ENCODE data around the gene NAA38. TPM values are rescaled to one million over a fixed set of nuclear protein-coding genes. Genes with fewer than 3 reads are reported as not detected.

The NAA38 gene
- total RNA-seq, 1 experiment from 2014 or later: 50.2 TPM

DNA sequence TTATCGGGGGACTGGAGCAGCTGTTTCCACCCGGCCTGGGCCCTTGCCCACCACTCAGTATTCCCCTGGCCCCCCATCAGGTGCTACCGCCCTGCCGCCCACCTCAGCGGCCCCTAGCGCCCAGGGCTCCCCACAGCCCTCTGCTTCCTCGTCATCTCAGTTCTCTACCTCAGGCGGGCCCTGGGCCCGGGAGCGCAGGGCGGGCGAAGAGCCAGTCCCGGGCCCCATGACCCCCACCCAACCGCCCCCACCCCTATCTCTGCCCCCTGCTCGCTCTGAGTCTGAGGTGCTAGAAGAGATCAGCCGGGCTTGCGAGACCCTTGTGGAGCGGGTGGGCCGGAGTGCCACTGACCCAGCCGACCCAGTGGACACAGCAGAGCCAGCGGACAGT lies 8.6 kb downstream of the NAA38 start:
- Histone ChIP-seq H2BK5ac (ENCODE audit: insufficient read length, low read length) (no peak overlapping the region), H2BK12ac (ENCODE audit: insufficient read length, low read depth, low read length) (no peak overlapping the region), H4K91ac (ENCODE audit: insufficient read length, low read depth, low read length) (no peak overlapping the region), H4K5ac (ENCODE audit: insufficient read length, low read depth, low read length) (no peak overlapping the region), H3K79me1 (ENCODE audit: insufficient read depth, low read depth, low read length, poor library complexity, severe bottlenecking) (no peaks in the 10 kb centered on the region), H3K27ac (ENCODE audit: insufficient read length, low read depth, low read length) (no peak overlapping the region), H3K79me2 (ENCODE audit: insufficient read depth, low read length) (no peaks in the 10 kb centered on the region), H3K18ac (ENCODE audit: insufficient read length, low read depth, low read length) (no peak overlapping the region), H2BK15ac (ENCODE audit: low read depth, low read length) (no peak overlapping the region), H3T11ph (ENCODE audit: low read length) (no peak overlapping the region), H2BK20ac (ENCODE audit: low read depth, low read length, poor library complexity, severe bottlenecking) (no peak overlapping the region), H4K20me1 (ENCODE audit: control insufficient read depth, insufficient read depth, insufficient read length) (no peaks in the 10 kb centered on the region), H3K4me2 (ENCODE audit: insufficient read depth, insufficient read length, low read length) (no peak overlapping the region), H3K23ac (ENCODE audit: insufficient read length, low read depth, low read length) (no peak overlapping the region), H3K27me3 (ENCODE audit: insufficient read depth, low read length) (peaks cover 15% of the 10 kb centered on the region; the same call in 1 of the 2 replicates), H2AFZ (ENCODE audit: low read length) (no peak overlapping the region), H3K4ac (ENCODE audit: low read depth, low read length) (no peak overlapping the region), H3K9ac (ENCODE audit: extremely low read depth, insufficient read length, low read length) (no peak overlapping the region), H3K4me1 (ENCODE audit: insufficient read depth, low read length) (no peaks in the 10 kb centered on the region; the same call in 1 of the 2 replicates), H2BK120ac (ENCODE audit: low read depth, low read length, poor library complexity, severe bottlenecking) (no peak overlapping the region), H3K14ac (ENCODE audit: insufficient read depth, low read length) (no peak overlapping the region), H4K8ac (replicated peaks; ENCODE audit: insufficient read length, low read depth, low read length) (no peak overlapping the region), H3K23me2 (ENCODE audit: insufficient read length, low read depth, low read length, poor library complexity, severe bottlenecking) (peaks cover 16% of the 10 kb centered on the region), H3K56ac (ENCODE audit: insufficient read length, low read depth, low read length) (no peak overlapping the region), H3K9me3 (ENCODE audit: control insufficient read depth, low read depth, low read length) (no peaks in the 10 kb centered on the region), H2AK5ac (ENCODE audit: insufficient read length, low read length) (no peak overlapping the region)
- Mint-ChIP-seq H3K4me3 (no peak overlapping the region), H3K9me3 (no peaks in the 10 kb centered on the region), H3K27ac (no peak overlapping the region), H3K27me3 (ENCODE audit: low read depth) (peaks cover 9% of the 10 kb centered on the region), H3K4me1 (peaks cover 9 to 29% of the 10 kb centered on the region in 2 experiments), H3K36me3 (ENCODE audit: insufficient read depth in 1 of 3, low read depth in 3 of 3) (peaks cover 2 to 45% (median 40%) of the 10 kb centered on the region in 3 experiments; a peak in 6 of 7 replicates)
- no peak for TF ChIP-seq CTCF (conservative IDR thresholded peaks at IDR 0.05)
- WGBS (ENCODE audit: extremely low coverage, insufficient read length, low lambda C conversion rate): no CpG with 5 or more reads among the region's 21 CpGs
- no peak for DNase-seq

Measured in H9 (cell line).